Activated CD8-positive, alpha-beta memory T cell treated with anti-CD3 and anti-CD28 coated beads, Interleukin-2, amount 50 U/mL, for 1 hour (primary cell): ENCODE results near the gene CDK6.

Experiments
- DNase-seq: peaks from one replicate; pipeline ENCODE4 v3.0.0-alpha.2; 2020; ENCODE audit errors: extremely low read depth

The CDK6 gene

GRCh38 chr7:92736870-92737269 is 99.5 kb downstream of the CDK6 start:
- DNase-seq: no peak

GRCh38 chr7:92735707-92736106 is 100.7 kb downstream of the CDK6 start:
- no peak for DNase-seq

DNA sequence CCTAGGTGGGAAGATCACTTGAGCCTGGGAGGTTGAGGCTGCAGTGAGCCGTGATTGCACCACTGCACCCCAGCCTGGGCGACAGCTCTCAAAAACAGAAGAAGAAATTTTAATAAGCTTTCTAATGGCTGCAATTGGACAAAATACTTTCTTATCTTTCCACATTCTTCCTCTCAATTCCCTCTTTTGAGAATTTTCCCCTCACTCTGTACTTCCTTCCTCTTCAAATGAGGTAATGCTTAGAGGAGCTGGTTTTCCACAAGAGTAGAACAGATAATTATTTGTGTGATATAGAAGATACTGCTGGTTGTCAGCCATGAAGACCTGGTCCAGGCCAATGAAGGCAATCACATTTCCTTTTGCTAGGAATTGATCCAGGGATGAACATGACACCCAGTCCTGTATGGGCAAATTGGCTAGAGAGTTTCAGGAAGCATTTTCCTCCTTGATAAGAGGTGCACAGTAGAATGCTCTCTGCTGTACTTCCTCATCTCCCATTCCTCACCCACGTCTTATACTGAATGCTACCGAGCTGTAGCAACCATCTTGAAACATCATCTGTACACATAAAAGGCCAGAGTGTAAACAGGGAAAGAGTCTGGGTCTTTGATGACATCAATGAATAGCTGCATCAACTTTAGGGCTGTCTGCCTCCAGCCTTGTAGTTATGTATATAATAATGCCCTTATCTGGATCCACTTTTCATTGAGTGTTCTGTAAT is 103.9 kb downstream of the CDK6 start:
- no peak for DNase-seq

DNA sequence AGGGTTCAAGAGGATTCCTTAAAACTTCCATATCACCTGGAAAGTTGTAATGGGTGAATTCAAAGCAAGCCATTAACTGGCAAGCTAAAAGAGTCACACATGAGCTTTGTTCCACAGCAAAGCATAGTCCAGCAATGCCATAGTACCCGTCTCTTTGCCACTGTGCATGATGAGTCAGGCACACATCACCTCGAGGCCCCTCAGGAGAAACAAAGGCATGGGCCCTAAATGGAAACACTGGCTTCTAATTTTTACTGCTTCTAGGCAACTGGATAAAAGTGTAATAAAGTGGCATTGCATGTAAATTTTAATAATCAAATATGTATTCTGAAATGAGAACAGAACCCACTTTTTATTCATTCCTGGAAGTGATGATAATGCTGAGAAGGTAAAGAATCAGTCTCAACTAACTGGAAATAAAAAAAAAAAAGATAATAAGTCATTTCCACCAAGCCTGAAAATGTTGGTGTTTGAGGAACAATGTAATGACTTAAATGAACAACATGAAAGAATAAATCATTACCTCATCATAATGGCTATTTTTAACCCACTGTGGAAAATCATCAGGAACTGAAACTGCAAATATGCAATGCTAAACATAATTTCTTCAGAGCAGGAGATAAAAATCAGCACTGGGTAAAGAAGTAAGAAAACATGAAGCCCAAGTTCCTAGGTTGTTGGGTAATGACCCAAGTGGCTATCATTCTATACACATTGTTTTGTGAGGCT is 104.9 kb downstream of the CDK6 start:
- DNase-seq: no peak

- no peak for DNase-seq
Measured at GRCh38 chr7:92730808-92731207, 105.6 kb downstream of the CDK6 start.

GRCh38 chr7:92729751-92730150 is 106.6 kb downstream of the CDK6 start:
- DNase-seq: no peak

DNA sequence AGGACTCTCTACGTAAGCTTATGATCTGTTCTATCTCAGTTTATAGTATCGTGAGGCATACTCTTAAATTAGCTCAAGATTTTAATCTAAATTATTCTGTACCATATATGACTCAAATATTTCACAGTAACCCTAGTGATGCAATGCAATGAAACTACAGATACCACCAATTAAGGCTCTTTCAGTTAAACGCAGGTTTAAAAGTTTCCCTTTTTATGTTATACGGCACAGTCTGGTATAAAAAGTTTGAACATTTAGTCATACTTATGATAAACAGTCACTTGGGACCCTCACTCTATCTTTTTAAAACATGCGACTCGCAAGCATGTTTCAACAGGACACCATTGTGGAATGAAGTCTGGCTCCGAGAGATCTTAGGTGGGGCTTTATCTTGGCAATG is 107.2 kb downstream of the CDK6 start:
- DNase-seq: no peak

GRCh38 chr7:92727755-92728154 is 108.6 kb downstream of the CDK6 start:
- no peak for DNase-seq

DNA sequence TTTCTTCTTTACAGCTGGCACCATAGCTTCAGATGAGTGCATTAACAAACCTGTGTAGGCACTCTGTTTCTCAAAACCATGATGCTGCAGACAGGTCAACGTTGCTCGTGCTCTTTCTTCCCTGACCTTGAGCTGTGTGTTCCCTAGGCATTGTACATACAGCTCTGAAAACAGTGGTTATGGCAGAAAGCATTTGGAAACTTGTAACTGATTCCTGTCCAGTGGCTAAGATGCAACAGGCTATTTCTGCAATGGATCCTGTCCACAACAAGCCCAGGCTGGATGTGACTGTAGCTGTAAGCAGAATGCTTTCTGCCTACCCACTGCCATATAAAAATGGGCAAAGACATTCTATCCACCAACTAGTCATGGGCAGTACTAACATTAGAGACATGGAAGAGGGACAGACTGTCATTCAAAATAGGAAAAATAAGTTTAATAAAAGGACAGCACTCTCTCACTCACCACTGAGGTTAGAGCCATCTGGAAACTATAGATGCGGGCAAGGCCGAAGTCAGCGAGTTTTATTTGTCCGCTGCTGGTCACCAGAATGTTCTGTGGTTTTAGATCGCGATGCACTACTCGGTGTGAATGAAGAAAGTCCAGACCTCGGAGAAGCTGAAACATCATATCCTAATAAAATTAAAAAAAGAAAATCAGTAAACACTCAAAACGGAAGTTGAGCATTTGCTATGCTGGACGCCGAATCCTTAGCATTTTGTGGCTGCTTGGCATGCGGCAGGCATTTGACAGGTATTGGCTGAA is 111.0 kb downstream of the CDK6 start:
- no peak for DNase-seq

GRCh38 chr7:92723943-92724342 is 112.4 kb downstream of the CDK6 start:
- DNase-seq: no peak

- no peak for DNase-seq
Measured at GRCh38 chr7:92723205-92723604, 113.2 kb downstream of the CDK6 start.

DNA sequence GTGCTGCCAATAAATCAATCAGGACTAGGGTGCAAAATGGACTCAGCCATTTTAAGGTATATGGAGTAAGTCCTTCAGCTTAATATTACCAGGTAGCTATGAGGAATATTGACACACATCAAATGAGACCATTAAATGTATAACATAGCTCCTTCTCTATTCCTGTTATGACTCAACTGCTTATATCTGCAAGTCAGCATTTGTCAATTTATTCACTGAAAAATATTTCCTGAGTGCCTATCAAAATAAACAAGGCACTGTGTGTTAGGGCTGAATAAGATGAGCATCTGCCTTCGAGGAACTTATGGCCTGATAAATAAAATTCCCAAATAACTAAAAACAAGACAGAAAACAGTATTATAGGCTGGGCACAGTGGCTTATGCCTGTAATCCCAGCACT is 113.8 kb downstream of the CDK6 start:
- no peak for DNase-seq

- DNase-seq: no peak
Measured at GRCh38 chr7:92720604-92721350, 115.6 kb downstream of the CDK6 start.

GRCh38 chr7:92717993-92718716 is 118.2 kb downstream of the CDK6 start:
- DNase-seq: peak; percentile 16

DNA sequence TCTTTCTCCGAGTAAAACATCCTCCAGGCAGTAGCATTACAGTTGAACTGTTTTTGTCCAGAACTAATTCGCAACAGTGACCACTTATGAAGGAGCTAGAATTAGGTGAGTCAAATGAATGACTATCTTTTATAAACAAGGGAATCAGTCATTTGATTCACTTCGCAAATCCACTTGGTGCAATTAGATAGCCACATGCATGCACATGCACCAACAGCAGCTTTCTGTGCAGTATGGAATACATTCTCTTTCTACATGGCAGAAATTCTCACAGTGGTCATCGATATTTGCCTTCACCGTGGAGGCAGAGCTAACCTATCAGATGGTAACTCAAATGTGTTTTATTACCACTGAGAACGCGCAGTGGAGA is 118.8 kb downstream of the CDK6 start:
- DNase-seq: no peak

DNA sequence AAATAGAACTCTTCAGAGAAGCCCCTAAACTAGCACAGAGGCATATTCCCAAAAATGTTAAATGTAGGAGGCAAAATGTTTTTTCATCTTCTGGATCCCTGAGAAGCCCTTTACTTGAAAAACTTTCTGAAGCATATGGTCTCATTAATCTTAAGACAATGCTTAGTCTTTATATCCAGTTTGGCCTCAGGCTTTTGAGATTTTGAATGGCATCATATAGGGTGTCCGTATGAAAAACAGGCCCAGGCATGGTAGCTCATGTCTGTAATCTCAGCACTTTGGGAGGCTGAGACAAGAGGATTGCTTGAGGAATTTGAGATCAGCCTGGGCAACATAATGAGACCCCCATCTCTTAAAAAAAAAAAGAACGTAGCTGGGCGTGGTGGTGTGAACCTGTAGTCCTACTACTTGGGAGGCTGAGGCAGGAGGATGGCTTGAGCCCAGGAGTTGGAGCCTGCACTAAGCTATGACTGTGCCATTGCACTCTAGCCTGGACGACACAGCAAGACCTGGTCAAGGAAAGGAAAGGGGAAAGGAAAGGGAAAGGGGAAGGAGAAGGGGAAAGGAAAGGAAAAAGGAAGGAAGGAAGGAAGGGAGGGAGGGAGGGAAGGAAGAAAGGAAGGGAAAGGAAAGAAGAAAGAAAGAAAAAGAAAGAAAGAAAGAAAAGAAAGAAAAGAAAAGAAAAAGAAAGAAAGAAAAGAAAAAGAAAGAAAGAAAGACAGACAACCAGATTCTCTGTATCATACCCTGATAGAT is 119.4 kb downstream of the CDK6 start:
- no peak for DNase-seq

GRCh38 chr7:92715963-92716362 is 120.4 kb downstream of the CDK6 start:
- no peak for DNase-seq

DNA sequence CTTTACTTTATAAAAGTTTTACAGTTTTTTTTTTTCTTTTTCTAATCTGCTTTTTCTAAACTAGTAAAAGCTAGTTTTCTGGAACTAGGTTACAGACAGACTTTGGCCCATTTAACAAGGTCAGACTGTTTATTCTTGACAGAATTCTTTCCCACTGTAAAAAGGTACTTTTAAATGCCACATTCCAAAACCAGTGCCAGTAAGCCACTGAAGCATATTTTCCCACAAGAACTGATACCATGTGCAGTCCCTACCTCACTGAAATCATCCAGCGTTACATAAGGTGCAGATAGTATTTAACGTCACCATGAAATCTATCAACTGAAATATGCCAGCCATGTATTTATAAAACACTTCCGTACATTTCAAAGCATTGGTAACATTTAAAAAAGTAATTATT is 121.6 kb downstream of the CDK6 start:
- DNase-seq: no peak

GRCh38 chr7:92714280-92714679 is 122.1 kb downstream of the CDK6 start:
- DNase-seq: no peak

GRCh38 chr7:92709912-92710311 is 126.5 kb downstream of the CDK6 start:
- DNase-seq: no peak

DNA sequence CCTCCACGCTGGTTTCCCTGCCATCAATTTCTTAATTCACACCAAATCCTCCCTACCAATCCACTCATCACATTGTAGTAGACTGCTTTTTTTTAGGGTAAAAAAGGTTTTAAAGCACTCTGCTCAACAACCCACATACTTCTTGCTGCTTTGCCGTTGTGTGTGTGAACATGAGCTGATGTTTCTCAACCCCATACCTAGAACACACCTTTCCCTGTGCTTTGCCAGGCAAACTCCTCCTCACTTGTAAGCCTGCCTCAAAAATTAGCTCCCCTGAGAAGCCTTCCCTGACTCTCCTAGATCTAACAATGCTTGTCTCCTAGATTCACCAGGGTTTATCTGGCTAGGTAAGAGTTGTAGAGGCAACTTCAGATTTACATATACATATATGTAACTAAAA is 127.2 kb downstream of the CDK6 start:
- DNase-seq: no peak
